Activated T-helper 1 cell treated with anti-CD3 and anti-CD28 coated beads, Interleukin-12 subunit alpha, Interleukin-12 subunit beta, Interleukin-2, Interleukin-4 antibody, amounts not matched to agents 30 ng/mL and 10 ng/mL and 1 ng/mL, durations not matched to agents 14 hours and 24 hours and 36 hours (primary cell): ENCODE measurements around the gene LMBR1. TPM values are rescaled to one million over a fixed set of nuclear protein-coding genes. Genes with fewer than 3 reads are reported as not detected.
A peak's percentile ranks its signal among the peaks of the same experiment; 100 is the strongest.
"Not testable (repeated sequence)": the region's sequence is repeated elsewhere in the genome, so short reads cannot be mapped to it uniquely, and the experiment has no call there.

Source experiments
- DNase-seq: peaks from one replicate; pipeline ENCODE4 v3.0.0; 2021; ENCODE audit warnings: low spot score
- H3K27ac Mint-ChIP-seq: one replicate; pipeline ENCODE4 v1.8.0; 2021; ENCODE audit warnings: mild to moderate bottlenecking, mixed read lengths
- H3K27me3 Mint-ChIP-seq: one replicate; pipeline ENCODE4 v1.8.0; 2022; ENCODE audit warnings: mild to moderate bottlenecking, moderate library complexity, mixed read lengths; ENCODE audit not compliant: insufficient read depth
- H3K36me3 Mint-ChIP-seq: one replicate; pipeline ENCODE4 v1.8.0; 2021; ENCODE audit warnings: low read depth, mixed read lengths
- H3K4me1 Mint-ChIP-seq: one replicate; pipeline ENCODE4 v1.8.0; 2021; ENCODE audit warnings: low read depth, mixed read lengths
- H3K4me3 Mint-ChIP-seq: one replicate; pipeline ENCODE4 v1.8.0; 2021; ENCODE audit warnings: mild to moderate bottlenecking, moderate library complexity, mixed read lengths
- H3K9me3 Mint-ChIP-seq: one replicate; pipeline ENCODE4 v1.8.0; 2021; ENCODE audit warnings: mixed read lengths
- intact Hi-C: fragments of 100-400 bp; cut with micrococcal nuclease; formaldehyde crosslinking; loops from one replicate; pipeline ENCODE4 v1.15.1; 2024
- total RNA-seq: library from RNA; stranded (reverse); gene quantifications from 2 replicates; pipeline ENCODE4 v1.2.3, GENCODE V29; 2022

LMBR1 gene
- total RNA-seq, 1 donor from 2014 or later = 55.5 TPM

DNA sequence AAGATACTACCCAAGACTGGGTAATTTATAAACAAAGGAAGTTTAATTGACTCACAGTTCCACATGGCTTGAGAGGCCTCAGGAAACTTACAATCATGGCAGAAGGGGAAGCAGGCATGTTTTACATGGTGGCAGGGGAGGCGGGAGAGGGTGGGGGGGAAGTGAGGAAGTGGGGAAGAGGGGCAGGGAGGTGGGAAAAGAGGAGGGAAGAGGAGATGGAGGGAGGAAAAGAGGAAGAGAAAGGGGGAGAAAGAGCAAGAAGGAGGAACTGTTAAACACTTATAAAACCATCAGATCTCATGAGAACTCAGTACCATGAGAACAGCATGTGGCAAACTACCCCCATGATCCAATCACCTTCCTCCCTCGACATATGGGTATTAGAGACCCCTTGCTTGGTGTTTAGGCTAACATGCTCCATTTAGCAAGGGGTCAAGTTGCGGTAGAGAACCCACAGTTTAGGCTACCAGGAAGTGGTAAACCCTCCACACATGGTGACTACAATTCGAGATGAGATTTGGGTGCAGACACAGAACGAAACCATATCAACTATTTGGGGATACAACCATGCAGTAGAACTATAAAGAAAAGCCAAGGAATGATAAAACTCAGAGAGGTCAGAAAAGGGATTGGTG is 3.5 kb upstream of the LMBR1 start:
- no peak for DNase-seq
- Mint-ChIP-seq H3K27ac (peak overlapping the region; percentile 29), H3K4me3 (no peak overlapping the region), H3K9me3 (no peaks in the 10 kb centered on the region), H3K36me3 (no peaks in the 10 kb centered on the region), H3K4me1 (peaks cover 33% of the 10 kb centered on the region), H3K27me3 (peaks cover 3% of the 10 kb centered on the region)
- intact Hi-C loops = loop anchor here (10.0 kb wide), 1 partner anchor 438 kb away; the partner anchor contains the start of gene DNAJB6

GRCh38 chr7:156895024-156895780 is 2.2 kb upstream of the LMBR1 start:
- peak overlapping the region; percentile 91 for H3K4me3 Mint-ChIP-seq
- no peak for DNase-seq
- intact Hi-C loops = loop anchor here (10.0 kb wide), 1 partner anchor 440 kb away; the partner anchor contains the start of gene DNAJB6
- H3K27ac Mint-ChIP-seq = peak overlapping the region; percentile 55
- H3K36me3 Mint-ChIP-seq = peaks cover 2% of the 10 kb centered on the region
- peaks cover 39% of the 10 kb centered on the region for H3K4me1 Mint-ChIP-seq
- peaks cover 3% of the 10 kb centered on the region for H3K27me3 Mint-ChIP-seq
- H3K9me3 Mint-ChIP-seq = no peaks in the 10 kb centered on the region

DNA sequence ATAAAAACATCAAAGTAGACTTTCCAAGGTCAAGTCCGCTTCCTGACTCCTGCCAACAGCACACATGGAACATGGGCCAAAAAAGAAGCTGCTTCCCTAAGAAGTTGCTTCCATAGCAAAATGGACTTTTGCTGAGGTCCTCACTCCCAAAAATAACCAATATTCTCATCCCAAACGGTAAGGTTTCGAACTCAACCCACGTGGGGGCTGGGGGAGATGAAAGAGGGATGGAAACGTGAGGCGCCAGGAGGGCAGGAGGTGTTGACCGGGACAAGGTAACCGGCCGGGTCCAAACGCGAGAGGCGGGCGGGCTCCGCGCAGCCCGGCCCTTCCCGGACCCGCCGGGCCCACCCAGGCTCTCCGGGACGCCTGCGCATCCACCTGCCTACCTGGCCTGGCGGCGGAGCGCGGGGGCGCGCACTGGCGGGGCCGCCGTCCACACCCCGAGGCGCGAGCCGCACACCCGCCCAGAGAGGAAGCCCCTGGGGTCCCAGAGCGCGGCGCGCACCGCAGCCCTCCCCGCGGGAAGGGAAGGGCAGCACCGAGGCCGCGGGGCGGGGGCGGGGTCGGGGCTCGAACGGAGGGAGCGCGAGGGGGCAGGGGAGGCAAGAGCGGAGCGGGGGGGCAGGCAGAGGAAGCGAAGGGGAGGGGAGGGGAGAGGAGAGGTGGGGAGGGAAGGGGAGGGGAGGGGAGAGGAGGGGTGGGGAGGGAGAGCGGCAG is 742 bp downstream of the LMBR1 start:
- DNase-seq = peak; percentile 59
- peaks cover 43% of the 10 kb centered on the region for H3K4me1 Mint-ChIP-seq
- H3K27ac Mint-ChIP-seq = peak overlapping the region; percentile 93
- no peaks in the 10 kb centered on the region for H3K27me3 Mint-ChIP-seq
- H3K36me3 Mint-ChIP-seq = peaks cover 7% of the 10 kb centered on the region
- peak overlapping the region; percentile 95 for H3K4me3 Mint-ChIP-seq
- H3K9me3 Mint-ChIP-seq = no peaks in the 10 kb centered on the region
- intact Hi-C loops = loop anchor here (2.0 to 10.0 kb wide), 3 partner anchors 115 to 1963 kb away; partner anchors contain the start of gene DNAJB6

- no peaks in the 10 kb centered on the region for H3K27me3 Mint-ChIP-seq
- no peak overlapping the region for H3K4me3 Mint-ChIP-seq
- H3K4me1 Mint-ChIP-seq = peaks cover 25% of the 10 kb centered on the region
- no peak for DNase-seq
- H3K27ac Mint-ChIP-seq = no peak overlapping the region
- intact Hi-C loops = loop anchor here (10.0 kb wide), 1 partner anchor 445 kb away; the partner anchor contains the start of gene DNAJB6
- peaks cover 7% of the 10 kb centered on the region for H3K36me3 Mint-ChIP-seq
- no peaks in the 10 kb centered on the region for H3K9me3 Mint-ChIP-seq
Observed at GRCh38 chr7:156889746-156890145, 3.2 kb downstream of the LMBR1 start.

- intact Hi-C loops = no loop called here
- Mint-ChIP-seq H3K4me3 (no peak overlapping the region), H3K36me3 (peaks cover 8% of the 10 kb centered on the region), H3K27me3 (no peaks in the 10 kb centered on the region), H3K27ac (no peak overlapping the region), H3K4me1 (peaks cover 24% of the 10 kb centered on the region), H3K9me3 (no peaks in the 10 kb centered on the region)
- DNase-seq = no peak
Observed at GRCh38 chr7:156889089-156889488, 3.9 kb downstream of the LMBR1 start.

- H3K9me3 Mint-ChIP-seq = peaks cover 3% of the 10 kb centered on the region
- H3K36me3 Mint-ChIP-seq = peaks cover 18% of the 10 kb centered on the region
- H3K4me1 Mint-ChIP-seq = peaks cover 35% of the 10 kb centered on the region
- H3K27me3 Mint-ChIP-seq = no peaks in the 10 kb centered on the region
- H3K4me3 Mint-ChIP-seq = no peak overlapping the region
- intact Hi-C loops = no loop called here
- no peak overlapping the region for H3K27ac Mint-ChIP-seq
- DNase-seq = no peak
Observed at GRCh38 chr7:156886020-156886795, 6.8 kb downstream of the LMBR1 start.

DNA sequence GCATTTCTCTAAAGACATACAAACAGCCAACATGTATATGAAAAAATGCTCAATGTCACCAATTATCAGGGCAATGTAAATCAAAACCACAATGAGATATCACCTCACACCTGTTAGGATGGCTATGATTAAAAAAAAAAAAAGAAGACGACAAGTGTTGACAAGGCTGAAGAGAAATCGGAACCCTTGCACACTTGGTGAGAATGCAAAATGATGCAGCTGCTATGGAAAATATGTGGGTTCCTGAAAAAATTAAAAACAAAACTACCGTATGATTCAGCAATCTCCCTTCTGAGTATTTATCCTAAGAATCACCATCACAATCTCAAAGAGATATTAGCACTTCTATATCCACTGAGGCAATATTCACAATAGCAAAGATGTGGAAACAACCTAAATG is 11.3 kb downstream of the LMBR1 start:
- peaks cover 27% of the 10 kb centered on the region for H3K9me3 Mint-ChIP-seq
- peaks cover 53% of the 10 kb centered on the region for H3K4me1 Mint-ChIP-seq
- no peaks in the 10 kb centered on the region for H3K27me3 Mint-ChIP-seq
- intact Hi-C loops = no loop called here
- no peak overlapping the region for H3K27ac Mint-ChIP-seq
- no peak for DNase-seq
- H3K4me3 Mint-ChIP-seq = no peak overlapping the region
- H3K36me3 Mint-ChIP-seq = peaks cover 26% of the 10 kb centered on the region

DNA sequence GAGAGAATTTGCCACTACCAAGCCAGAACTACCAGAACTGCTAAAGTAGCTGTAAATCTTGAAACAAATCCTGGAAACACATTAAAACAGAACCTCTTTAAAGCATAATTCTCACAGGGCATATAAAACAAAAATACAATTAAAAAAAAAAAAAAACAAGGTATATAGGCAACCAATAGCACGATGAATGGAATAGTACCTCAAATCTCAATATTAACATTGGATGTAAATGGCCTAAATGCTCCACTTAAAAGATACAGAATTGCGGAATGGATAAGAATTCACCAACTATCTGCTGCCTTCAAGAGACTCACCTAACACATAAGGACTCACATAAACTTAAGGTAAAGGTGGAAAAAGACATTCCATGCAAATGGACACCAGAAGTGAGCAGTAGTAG is 17.2 kb downstream of the LMBR1 start:
- Mint-ChIP-seq H3K4me3 (no peak overlapping the region), H3K27me3 (no peaks in the 10 kb centered on the region), H3K27ac (no peak overlapping the region), H3K36me3 (peaks cover 38% of the 10 kb centered on the region), H3K9me3 (peaks cover 43% of the 10 kb centered on the region), H3K4me1 (peaks cover 30% of the 10 kb centered on the region)
- intact Hi-C loops = no loop called here
- no peak for DNase-seq

GRCh38 chr7:156868363-156868762 is 24.6 kb downstream of the LMBR1 start:
- H3K4me1 Mint-ChIP-seq, H3K9me3 Mint-ChIP-seq, DNase-seq, H3K27me3 Mint-ChIP-seq, intact Hi-C loops, H3K27ac Mint-ChIP-seq, H3K4me3 Mint-ChIP-seq: not testable (repeated sequence)
- peaks cover 18% of the 10 kb centered on the region for H3K36me3 Mint-ChIP-seq

DNA sequence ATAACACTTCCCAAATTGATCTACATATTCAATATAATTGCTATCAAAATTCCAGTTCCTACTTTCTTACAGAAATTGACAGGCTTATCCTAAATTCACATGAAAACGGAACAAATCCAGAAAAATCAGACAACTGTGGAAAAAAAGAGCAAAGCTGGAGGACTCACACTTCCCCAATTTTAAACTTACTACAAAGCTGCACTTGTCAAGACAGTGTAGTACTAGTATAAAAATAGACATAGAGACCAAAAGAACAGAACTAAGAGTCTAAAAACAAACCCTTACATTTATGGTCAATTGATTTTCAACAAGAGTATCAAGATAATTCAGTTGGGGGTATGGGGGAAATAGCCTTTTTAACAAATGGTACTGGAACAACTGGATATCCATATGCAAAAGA is 27.5 kb downstream of the LMBR1 start:
- peaks cover 17% of the 10 kb centered on the region for H3K9me3 Mint-ChIP-seq
- no peaks in the 10 kb centered on the region for H3K27me3 Mint-ChIP-seq
- H3K36me3 Mint-ChIP-seq = peaks cover 23% of the 10 kb centered on the region
- no peak overlapping the region for H3K4me3 Mint-ChIP-seq
- no peaks in the 10 kb centered on the region for H3K4me1 Mint-ChIP-seq
- intact Hi-C loops = no loop called here
- no peak for DNase-seq
- no peak overlapping the region for H3K27ac Mint-ChIP-seq

DNA sequence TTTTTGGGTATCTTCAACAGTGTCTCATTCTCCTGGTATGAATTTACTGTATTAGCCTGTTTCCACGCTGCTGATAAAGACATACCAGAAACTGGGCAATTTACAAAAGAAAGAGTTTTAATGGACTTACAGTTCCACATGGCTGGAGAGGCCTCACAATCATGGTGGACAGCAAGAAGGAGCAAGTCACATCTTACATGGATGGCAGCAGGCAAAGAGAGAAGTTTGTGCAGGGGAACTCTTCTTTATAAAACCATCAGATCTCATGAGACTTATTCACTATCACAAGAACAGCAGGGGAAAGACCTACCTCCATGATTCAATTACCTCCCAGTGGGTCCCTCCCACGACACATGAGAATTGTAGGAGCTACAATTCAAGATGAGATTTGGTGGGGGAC is 31.0 kb downstream of the LMBR1 start:
- H3K9me3 Mint-ChIP-seq = peaks cover 44% of the 10 kb centered on the region
- H3K27me3 Mint-ChIP-seq, intact Hi-C loops, H3K4me3 Mint-ChIP-seq, H3K27ac Mint-ChIP-seq, H3K4me1 Mint-ChIP-seq, DNase-seq: not testable (repeated sequence)
- H3K36me3 Mint-ChIP-seq = peaks cover 46% of the 10 kb centered on the region

DNA sequence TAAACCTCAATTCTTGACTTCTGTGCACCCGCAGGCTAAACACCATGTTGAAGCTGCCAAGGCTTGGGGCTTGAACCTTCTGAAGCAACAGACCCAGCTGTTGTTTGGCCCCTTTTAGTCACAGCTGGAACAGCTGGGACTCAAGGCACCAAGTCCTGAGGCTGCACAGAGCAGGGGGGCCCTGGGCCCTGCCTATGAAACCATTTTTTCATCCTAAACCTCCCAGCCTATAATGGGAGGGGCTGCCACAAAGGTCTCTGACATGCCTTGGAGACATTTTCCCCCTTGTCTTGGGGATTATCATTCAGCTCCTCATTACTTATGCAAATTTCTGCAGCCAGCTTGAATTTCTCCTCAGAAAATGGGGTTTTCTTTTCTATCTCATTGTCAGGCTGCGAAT is 31.8 kb downstream of the LMBR1 start:
- Mint-ChIP-seq H3K27ac (no peak overlapping the region), H3K4me1 (no peaks in the 10 kb centered on the region), H3K27me3 (no peaks in the 10 kb centered on the region), H3K36me3 (peaks cover 49% of the 10 kb centered on the region), H3K9me3 (peaks cover 48% of the 10 kb centered on the region), H3K4me3 (no peak overlapping the region)
- intact Hi-C loops = no loop called here
- no peak for DNase-seq
